Endothelial cell of umbilical vein (primary cell): Measurements from ENCODE around the gene ADCY2. TPM values are rescaled to one million over a fixed set of nuclear protein-coding genes. Genes with fewer than 3 reads are reported as not detected.

Source experiments
- BruUV-seq: library from RNA; stranded (reverse); fragments of 400-500 nt; replicated peaks from 2 replicates; lab custom pipeline; 2021; lab: Mats Ljungman, UMichigan
- CTCF ChIA-PET: fragments of 300-600, 350-600 bp; sonication (Branson Sonifier 250); formaldehyde crosslinking; loops from one replicate; lab custom pipeline; 2021; ENCODE audit warnings: antibody characterized with exemption, inconsistent platforms; lab: Charles Lee
- POLR2A ChIA-PET: fragments of 300-600, 350-600 bp; sonication (Branson Sonifier 250); formaldehyde crosslinking; loops from one replicate; lab custom pipeline; 2021; ENCODE audit warnings: antibody characterized with exemption, inconsistent platforms; lab: Charles Lee
- DNase-seq: peaks from one replicate; pipeline ENCODE4 v3.0.0-alpha.2; 2011; ENCODE audit warnings: low read depth, low spot score
- FAIRE-seq: peaks from 2 replicates; lab custom pipeline; 2011; peaks lifted over from hg19 to GRCh38; lab: Jason Lieb, UNC
- H2AFZ ChIP-seq: 2 replicates; pipeline ENCODE4 v1.6.0; 2012; ENCODE audit warnings: low read depth, low read length, control low read depth, inconsistent platforms
- H3K27ac ChIP-seq: 2 replicates; pipeline ENCODE4 v1.5.1; 2011; ENCODE audit warnings: low read depth, mild to moderate bottlenecking, control low read depth, low read length, moderate library complexity; ENCODE audit not compliant: insufficient read depth
- H3K27me3 ChIP-seq, 2 experiments: 2 replicates each; pipeline versions ENCODE4 v1.6.0 to v1.6.1; 2011; ENCODE audit warnings: low read length in 2 of 2, mixed read lengths in 1 of 2; ENCODE audit not compliant: control insufficient read depth in 2 of 2, insufficient read depth in 2 of 2
- H3K36me3 ChIP-seq, 2 experiments: 2 replicates in 1 of 2; 3 replicates in 1 of 2; pipeline ENCODE4 v1.5.1; 2011; ENCODE audit warnings: low read length in 2 of 2, mild to moderate bottlenecking in 1 of 2, moderate library complexity in 1 of 2; ENCODE audit not compliant: control insufficient read depth in 2 of 2, insufficient read depth in 2 of 2; ENCODE audit errors: extremely low read depth in 1 of 2
- H3K4me1 ChIP-seq: 3 replicates; pipeline ENCODE4 v1.5.1; 2011; ENCODE audit warnings: mild to moderate bottlenecking, low read length; ENCODE audit not compliant: control insufficient read depth, insufficient read depth; ENCODE audit errors: extremely low read depth
- H3K4me2 ChIP-seq: 2 replicates; pipeline ENCODE4 v1.6.1; 2011; ENCODE audit warnings: low read length, control low read depth, mixed read lengths; ENCODE audit not compliant: insufficient read depth
- H3K4me3 ChIP-seq, 3 experiments: fragments of 200-600 bp in 1 of 3; sonication (generic), shearing (Covaris generic) in 1 of 3; replicated peaks in 1 of 3; 2 replicates each; pipeline ENCODE4 v1.5.1; 2011 to 2016; ENCODE audit warnings: control low read depth in 3 of 3, low read length in 3 of 3, mild to moderate bottlenecking in 2 of 3, inconsistent platforms in 1 of 3, low read depth in 1 of 3, moderate library complexity in 1 of 3; ENCODE audit not compliant: insufficient read depth in 1 of 3
- H3K79me2 ChIP-seq: 2 replicates; pipeline ENCODE4 v1.6.0; 2012; ENCODE audit warnings: low read length, inconsistent platforms; ENCODE audit not compliant: control insufficient read depth, insufficient read depth
- H3K9ac ChIP-seq: replicated peaks from 2 replicates; pipeline ENCODE3; 2011; ENCODE audit warnings: low read length, control low read depth; ENCODE audit not compliant: insufficient read depth; ENCODE audit errors: extremely low read depth
- H3K9me1 ChIP-seq: replicated peaks from 3 replicates; pipeline ENCODE4 v1.6.0; 2011; ENCODE audit warnings: mild to moderate bottlenecking, low read length; ENCODE audit not compliant: control insufficient read depth, insufficient read depth; ENCODE audit errors: extremely low read depth
- H3K9me3 ChIP-seq: replicated peaks from 2 replicates; pipeline ENCODE4 v1.5.1; 2012; ENCODE audit warnings: low read length, inconsistent platforms; ENCODE audit not compliant: control insufficient read depth, insufficient read depth
- H4K20me1 ChIP-seq: replicated peaks from 2 replicates; pipeline ENCODE3; 2011; ENCODE audit warnings: mild to moderate bottlenecking, low read length; ENCODE audit not compliant: control insufficient read depth, insufficient read depth; ENCODE audit errors: extremely low read depth
- EZH2 ChIP-seq: IDR thresholded peaks from 2 replicates; pipeline ENCODE4 v1.6.1; 2012; ENCODE audit warnings: borderline replicate concordance, low read depth, mild to moderate bottlenecking, moderate library complexity, low read length, inconsistent platforms; ENCODE audit not compliant: severe bottlenecking
- FOS ChIP-seq: IDR thresholded peaks from 2 replicates; pipeline ENCODE4 v1.6.1; 2011; ENCODE audit warnings: mild to moderate bottlenecking, low read length, moderate library complexity, borderline replicate concordance; ENCODE audit not compliant: insufficient read depth
- GATA2 ChIP-seq: IDR thresholded peaks from 2 replicates; pipeline ENCODE4 v1.7.0; 2011; ENCODE audit warnings: low read depth, mild to moderate bottlenecking, moderate library complexity, mixed read lengths, low read length; ENCODE audit not compliant: insufficient read length, insufficient read depth
- JUN ChIP-seq: IDR thresholded peaks from 2 replicates; pipeline ENCODE4 v1.6.1; 2011; ENCODE audit warnings: borderline replicate concordance, low read depth; ENCODE audit not compliant: insufficient read length, insufficient read depth
- MYC ChIP-seq: IDR thresholded peaks from one replicate; pipeline ENCODE4 v1.6.1; 2011; ENCODE audit warnings: mild to moderate bottlenecking, low read depth, low read length
- POLR2A ChIP-seq: IDR thresholded peaks from 2 replicates; pipeline ENCODE4 v1.6.1; 2012; ENCODE audit warnings: low read depth, mild to moderate bottlenecking, control low read depth, low read length
- POLR2AphosphoS5 ChIP-seq: IDR thresholded peaks from 2 replicates; pipeline ENCODE4 v1.6.1; 2012; ENCODE audit warnings: low read depth, mild to moderate bottlenecking, control low read depth, low read length, moderate library complexity; ENCODE audit not compliant: insufficient read depth
- dilution Hi-C: fragments of 300-500 bp; cut with MboI; formaldehyde crosslinking; loops from one replicate; pipeline ENCODE4 v1.15.0; 2019; ENCODE audit warnings: low sequenced_read_pairs; ENCODE audit not compliant: extremely low pct_ligation_motif_present
- intact Hi-C: fragments of 100-400 bp; cut with micrococcal nuclease; formaldehyde crosslinking; loops from one replicate; pipeline ENCODE4 v1.10.0; 2022
- polyA plus RNA-seq, 4 experiments: library from polyadenylated mRNA; depleted of rRNA in 3 of 4; stranded (reverse) in 3 of 4; unstranded in 1 of 4; fragments of >200 nt; gene quantifications; 2 replicates each; pipeline versions ENCODE4 v1.2.1 to v1.2.3, GENCODE V29; 2011 to 2012; ENCODE audit warnings: missing spikeins in 1 of 4
- total RNA-seq: library from RNA; stranded (reverse); gene quantifications from 2 replicates; pipeline ENCODE4 v1.2.3, GENCODE V29; 2021
- TF ChIP-seq, protein P1 (sequence below), 2 donors: IDR thresholded peaks; 1 replicate in 1 of 2; 2 replicates in 1 of 2; pipeline ENCODE4 v1.5.1; 2011; ENCODE audit warnings: low read length in 2 of 2, mild to moderate bottlenecking in 2 of 2, moderate library complexity in 2 of 2, control low read depth in 1 of 2, inconsistent platforms in 1 of 2, low read depth in 1 of 2; ENCODE audit not compliant: insufficient read depth in 1 of 2; ENCODE audit errors: extremely low read depth in 1 of 2
- TF ChIP-seq, protein P2 (sequence below): IDR thresholded peaks from 2 replicates; pipeline ENCODE4 v1.6.1; 2011; ENCODE audit not compliant: insufficient read depth, insufficient read length

Gene ADCY2
- total and polyA plus RNA-seq, 2 donors (not counting 3 experiments of a cell fraction or from before 2014, with no cell fraction given): under 0.01 TPM; not detected in 1

DNA sequence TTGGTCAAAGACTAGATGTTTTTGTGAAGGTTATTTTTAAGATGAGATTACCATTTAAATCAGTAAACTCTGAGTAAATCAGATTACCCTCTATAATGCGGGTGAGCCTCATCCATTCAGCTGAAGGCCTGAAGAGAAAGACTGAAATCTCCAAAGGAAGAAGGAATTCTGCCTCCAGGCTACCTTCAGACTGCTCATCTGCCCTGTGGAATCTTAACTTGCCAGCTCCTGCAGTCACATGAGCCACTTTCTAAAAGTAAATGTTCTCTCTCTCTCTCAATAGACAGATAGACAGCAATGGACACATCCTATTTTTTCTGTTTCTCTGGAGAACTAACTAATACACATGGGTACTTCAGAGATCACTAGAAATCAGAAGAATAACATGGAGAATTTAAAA, 272.2 kb downstream of the ADCY2 start:
- no peaks in the 10 kb centered on the region for H3K79me2 ChIP-seq
- FAIRE-seq: no peak
- no peaks in the 10 kb centered on the region for H3K36me3 ChIP-seq
- no peak overlapping the region for H3K9ac ChIP-seq
- no peaks in the 10 kb centered on the region for H3K4me1 ChIP-seq
- BruUV-seq: no TSS peak
- no peak overlapping the region for H3K4me3 ChIP-seq
- intact Hi-C loops (no loop called here), dilution Hi-C loops (no loop called here)
- H2AFZ ChIP-seq: no peak overlapping the region
- no peak overlapping the region for H3K27ac ChIP-seq
- H3K27me3 ChIP-seq: no peaks in the 10 kb centered on the region
- H3K4me2 ChIP-seq: no peak overlapping the region
- peaks cover 6% of the 10 kb centered on the region for H3K9me3 ChIP-seq
- no peaks in the 10 kb centered on the region for H4K20me1 ChIP-seq
- TF ChIP-seq JUN (no peak), POLR2AphosphoS5 (no peak)
- TF ChIP-seq, protein P1, sequence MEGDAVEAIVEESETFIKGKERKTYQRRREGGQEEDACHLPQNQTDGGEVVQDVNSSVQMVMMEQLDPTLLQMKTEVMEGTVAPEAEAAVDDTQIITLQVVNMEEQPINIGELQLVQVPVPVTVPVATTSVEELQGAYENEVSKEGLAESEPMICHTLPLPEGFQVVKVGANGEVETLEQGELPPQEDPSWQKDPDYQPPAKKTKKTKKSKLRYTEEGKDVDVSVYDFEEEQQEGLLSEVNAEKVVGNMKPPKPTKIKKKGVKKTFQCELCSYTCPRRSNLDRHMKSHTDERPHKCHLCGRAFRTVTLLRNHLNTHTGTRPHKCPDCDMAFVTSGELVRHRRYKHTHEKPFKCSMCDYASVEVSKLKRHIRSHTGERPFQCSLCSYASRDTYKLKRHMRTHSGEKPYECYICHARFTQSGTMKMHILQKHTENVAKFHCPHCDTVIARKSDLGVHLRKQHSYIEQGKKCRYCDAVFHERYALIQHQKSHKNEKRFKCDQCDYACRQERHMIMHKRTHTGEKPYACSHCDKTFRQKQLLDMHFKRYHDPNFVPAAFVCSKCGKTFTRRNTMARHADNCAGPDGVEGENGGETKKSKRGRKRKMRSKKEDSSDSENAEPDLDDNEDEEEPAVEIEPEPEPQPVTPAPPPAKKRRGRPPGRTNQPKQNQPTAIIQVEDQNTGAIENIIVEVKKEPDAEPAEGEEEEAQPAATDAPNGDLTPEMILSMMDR (IDR thresholded peaks at IDR 0.05; ENCODE audit: extremely low read depth in 1 of 2, insufficient read depth in 1 of 2, low read depth in 1 of 2, low read length in 2 of 2): no peak
- TF ChIP-seq, protein P2, sequence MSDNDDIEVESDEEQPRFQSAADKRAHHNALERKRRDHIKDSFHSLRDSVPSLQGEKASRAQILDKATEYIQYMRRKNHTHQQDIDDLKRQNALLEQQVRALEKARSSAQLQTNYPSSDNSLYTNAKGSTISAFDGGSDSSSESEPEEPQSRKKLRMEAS: no peak
- H3K9me1 ChIP-seq: no peaks in the 10 kb centered on the region
- no peak for DNase-seq
- CTCF ChIA-PET: no interaction called here
- POLR2A ChIA-PET: no interaction called here

DNA sequence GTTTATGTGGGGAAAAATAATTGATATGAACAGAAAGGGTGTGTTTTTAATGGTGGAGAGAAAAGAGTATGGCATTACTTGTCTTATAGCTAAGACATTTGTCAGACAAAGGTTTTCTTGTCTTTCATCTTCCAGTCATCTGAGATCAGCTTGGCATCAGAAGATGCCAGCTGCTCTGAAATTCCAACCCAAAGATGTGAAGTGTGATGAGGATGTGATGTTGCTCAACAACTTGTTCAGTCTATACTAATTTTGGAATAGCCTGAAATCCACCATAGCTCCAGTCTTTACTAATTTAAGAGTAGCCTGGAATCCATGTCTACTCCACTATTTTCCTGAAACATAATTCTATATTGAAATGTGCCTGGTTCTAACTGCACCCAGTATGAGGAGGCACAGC, 272.7 kb downstream of the ADCY2 start:
- Histone ChIP-seq H3K9me1 (no peaks in the 10 kb centered on the region), H4K20me1 (no peaks in the 10 kb centered on the region), H3K9me3 (peaks cover 4% of the 10 kb centered on the region), H3K9ac (no peak overlapping the region), H3K36me3 (no peaks in the 10 kb centered on the region), H3K27me3 (no peaks in the 10 kb centered on the region), H3K4me3 (no peak overlapping the region), H3K4me2 (no peak overlapping the region), H3K27ac (no peak overlapping the region), H2AFZ (no peak overlapping the region), H3K79me2 (no peaks in the 10 kb centered on the region), H3K4me1 (no peaks in the 10 kb centered on the region)
- ChIA-PET CTCF (no interaction called here), POLR2A (no interaction called here)
- intact Hi-C loops: no loop called here
- dilution Hi-C loops: no loop called here
- TF ChIP-seq, protein P1 (IDR thresholded peaks at IDR 0.05; ENCODE audit: extremely low read depth in 1 of 2, insufficient read depth in 1 of 2, low read depth in 1 of 2, low read length in 2 of 2): no peak
- no peak for TF ChIP-seq POLR2AphosphoS5
- TF ChIP-seq, protein P2: no peak
- TF ChIP-seq POLR2A: no peak
- TF ChIP-seq EZH2: no peak
- no peak for TF ChIP-seq JUN
- no peak for TF ChIP-seq FOS
- TF ChIP-seq GATA2: no peak
- TF ChIP-seq MYC: no peak
- no peak for DNase-seq
- no peak for FAIRE-seq
- no TSS peak for BruUV-seq
